NCI-H510A (cell line): Measurements from ENCODE around the gene ATP6AP2.
"Not testable (repeated sequence)": the region's sequence is repeated elsewhere in the genome, so short reads cannot be mapped to it uniquely, and the experiment has no call there.

Experiments
- DNase-seq: peaks from one replicate; lab custom pipeline; 2025; lab: John Stamatoyannopoulos, UW

The ATP6AP2 gene

DNA sequence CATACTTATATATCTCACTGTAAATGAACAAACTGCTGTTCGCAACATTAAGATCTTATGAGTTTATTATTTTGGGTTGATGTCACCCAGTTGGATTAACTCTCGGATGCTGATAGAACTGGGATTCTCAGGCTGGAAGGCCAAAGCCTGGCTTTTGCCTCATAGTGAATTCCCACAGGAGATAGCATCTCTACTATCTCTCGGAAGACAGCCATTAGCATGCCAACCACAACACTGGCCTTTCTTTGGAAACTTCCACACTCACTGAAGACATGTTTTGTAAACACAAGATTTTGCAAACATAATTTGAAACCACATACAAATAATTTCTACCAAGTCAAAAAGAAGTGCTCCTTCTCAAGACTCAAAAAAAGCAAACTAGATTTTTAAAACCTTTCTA is 4.5 kb upstream of the ATP6AP2 start:
- no peak for DNase-seq

DNA sequence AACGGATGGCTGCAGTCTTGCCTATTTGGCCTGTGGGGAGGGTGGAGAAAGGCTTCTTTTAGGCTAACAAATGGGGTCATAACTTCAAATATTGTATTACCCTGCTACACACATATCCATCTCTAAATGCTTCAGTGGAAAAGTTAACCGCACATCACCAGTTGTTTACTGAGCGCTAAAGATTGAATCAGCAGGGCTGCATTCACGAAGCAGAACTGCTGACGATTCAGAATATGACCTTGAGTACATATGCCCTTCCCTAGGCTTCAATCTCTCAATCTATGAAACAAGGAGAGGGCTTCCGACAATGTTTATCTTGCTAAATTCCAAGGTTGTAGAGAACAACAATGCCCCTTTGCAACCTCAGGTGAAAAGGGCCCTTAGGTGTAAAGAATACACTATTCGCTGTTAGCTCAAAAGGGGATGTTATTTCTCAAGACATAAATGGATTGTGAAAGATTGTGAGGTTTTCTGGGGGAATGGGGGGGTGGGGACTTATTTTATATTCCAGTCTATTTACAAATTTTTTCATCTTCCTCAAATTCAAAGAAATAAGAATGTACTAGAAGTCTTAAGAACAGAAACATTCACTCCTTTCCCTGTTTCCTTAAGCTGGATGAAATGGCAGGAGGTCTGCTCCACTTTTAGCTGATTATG is 2.6 kb upstream of the ATP6AP2 start:
- no peak for DNase-seq

DNA sequence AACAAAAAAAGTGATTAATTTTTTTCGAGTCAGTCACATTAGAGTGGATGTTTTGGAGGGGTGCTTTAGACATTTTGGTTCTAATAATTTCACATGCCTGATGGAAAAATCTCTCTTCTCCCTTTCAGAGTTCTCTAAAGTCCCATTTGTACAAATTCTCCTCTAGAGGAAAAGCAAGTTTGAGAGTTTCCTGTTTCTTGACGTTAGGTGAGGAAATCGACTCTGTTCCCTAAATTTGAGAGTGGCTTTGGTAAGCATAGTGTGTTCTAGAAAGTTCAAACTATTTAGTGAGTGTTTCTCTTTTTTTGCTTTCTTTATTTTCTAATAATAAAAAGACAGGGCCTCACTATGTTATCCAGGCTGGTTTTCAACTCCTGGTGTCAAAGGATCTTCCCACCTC is 1.6 kb upstream of the ATP6AP2 start:
- no peak for DNase-seq

DNA sequence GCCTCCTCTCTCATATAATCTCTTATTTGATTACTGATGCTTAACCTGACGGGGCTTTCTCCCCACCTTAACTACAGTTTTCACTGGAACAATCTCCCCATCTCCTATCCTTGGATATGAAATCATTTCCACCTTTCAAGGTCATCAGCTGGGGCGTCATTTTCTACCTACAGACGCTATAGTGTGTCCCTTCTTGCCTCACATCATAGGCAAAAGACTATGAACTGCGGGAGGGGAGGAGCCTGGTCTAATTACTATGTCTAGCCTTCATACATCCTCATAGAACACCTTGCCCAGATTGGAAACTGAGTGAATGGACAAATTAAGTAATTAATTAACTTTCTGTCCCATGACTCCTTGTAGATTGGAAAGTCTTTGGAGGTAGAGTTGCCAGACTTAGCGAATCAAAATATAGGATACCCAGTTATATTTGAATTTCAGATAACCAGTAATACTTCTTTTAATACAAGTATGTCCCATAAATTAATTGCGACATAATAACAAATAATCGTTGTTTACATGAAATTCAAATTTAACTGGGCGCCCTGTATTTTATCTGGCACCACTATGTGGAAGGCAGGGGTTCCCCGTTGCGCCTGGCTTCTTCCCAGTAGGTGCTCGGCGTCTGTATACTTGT is 752 bp upstream of the ATP6AP2 start:
- DNase-seq, result no peak

DNA sequence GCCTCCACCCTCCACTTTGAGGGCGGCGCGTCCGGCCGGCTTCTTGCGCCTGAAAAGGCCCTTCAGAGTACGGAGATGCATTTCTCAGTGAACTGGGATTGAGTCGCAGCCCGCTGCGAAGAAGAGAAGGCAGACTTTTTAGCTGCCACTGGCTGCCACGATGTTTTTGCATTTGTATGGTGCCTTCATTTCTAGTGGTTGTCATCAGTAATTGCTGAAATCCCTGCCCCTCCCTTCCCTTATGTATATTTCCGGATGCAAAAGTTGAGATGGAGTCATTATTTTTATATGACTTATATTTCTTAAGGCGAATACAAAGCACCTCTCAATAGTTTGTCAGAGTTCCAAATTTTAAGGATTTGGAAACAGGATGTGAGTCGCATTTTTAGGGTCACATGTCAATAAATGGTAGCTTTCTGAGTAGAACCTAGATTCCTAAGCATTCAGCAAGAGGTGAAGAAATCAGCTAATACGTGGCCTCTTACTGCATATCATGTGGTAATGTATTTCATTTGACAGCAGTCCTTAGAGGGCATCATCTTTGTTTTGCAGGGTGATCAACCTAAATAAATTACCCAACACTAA is 658 bp downstream of the ATP6AP2 start:
- DNase-seq, result no peak

DNA sequence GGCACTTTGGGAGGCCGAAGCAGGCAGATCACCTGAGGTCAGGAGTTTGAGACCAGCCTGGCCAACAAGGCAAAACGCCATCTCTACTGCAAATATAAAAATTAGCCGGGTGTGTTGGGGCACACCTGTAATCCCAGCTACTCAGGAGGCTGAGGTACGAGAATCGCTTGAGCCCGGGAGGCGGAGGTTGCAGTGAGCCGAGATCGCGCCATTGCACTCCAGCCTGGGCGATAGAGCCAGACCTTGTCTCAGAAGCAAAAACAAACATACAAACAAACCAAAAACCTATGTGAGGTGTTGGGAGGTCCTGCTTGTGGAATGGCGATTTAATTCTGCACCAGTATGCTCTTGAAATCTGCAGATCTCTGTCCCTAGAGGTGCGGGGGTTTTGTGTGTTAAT is 1.4 kb downstream of the ATP6AP2 start:
- not testable (repeated sequence) for DNase-seq

DNA sequence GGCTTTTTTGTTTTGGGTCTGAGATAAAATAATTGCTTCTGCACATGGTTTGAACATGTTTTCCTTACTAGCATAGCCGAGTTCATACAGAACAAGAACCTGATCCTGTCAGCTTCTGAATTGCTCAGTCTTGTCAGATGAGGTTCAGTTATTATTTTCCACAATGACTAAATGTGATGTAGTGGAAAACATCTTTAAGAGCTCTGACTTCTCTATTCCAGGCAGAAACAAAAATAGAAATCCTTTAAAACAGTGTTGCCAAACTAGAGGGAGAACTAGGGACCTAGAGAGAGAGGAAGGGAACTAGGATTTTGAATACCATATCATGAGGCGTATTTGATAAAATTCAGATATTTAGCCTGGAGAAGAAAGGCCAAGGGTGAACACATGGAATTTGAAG is 2.0 kb downstream of the ATP6AP2 start:
- no peak for DNase-seq

DNA sequence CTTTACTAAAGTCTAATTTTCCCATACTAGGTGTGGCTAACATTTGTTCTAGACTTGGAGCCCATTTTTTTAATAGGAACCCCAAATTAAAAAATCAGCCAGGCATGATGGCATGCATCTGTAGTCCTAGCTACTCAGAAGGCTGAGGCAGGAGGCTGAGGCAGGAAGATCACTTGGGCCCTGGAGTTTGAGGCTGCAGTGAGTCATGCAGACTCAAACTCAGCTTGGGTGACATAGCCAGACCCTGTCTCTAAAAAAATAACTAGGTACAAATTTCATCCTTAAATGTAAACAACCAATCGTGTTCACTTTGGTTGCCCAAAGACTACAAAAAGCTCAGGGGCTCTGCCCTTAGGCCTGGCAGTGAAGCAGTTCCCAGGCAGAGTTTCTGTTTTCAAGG is 6.9 kb downstream of the ATP6AP2 start:
- not testable (repeated sequence) for DNase-seq

DNA sequence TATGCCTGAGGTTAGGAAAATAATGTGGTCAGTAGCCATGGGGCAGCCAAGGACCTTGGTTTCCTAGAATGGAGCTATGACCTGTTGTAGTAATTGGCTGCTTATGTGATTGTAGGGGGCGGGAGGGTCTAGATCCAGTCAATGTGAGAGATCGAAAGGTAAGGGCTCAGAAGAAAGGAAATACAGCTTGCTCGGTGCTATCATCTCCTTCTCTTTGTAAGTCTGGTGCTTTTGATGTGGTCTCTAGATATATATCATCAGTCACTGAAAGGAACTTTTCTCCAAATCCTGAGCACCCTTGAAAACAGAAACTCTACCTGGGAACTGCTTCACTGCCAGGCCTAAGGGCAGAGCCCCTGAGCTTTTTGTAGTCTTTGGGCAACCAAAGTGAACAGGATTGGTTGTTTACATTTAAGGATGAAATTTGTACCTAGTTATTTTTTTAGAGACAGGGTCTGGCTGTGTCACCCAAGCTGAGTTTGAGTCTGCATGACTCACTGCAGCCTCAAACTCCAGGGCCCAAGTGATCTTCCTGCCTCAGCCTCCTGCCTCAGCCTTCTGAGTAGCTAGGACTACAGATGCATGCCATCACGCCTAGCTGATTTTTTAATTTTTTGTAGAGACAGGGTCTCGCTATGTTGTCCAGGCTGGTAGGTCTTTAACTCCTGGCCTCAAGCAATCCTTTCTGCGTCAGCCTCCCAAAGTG is 9.0 kb downstream of the ATP6AP2 start:
- DNase-seq, result not testable (repeated sequence)

DNA sequence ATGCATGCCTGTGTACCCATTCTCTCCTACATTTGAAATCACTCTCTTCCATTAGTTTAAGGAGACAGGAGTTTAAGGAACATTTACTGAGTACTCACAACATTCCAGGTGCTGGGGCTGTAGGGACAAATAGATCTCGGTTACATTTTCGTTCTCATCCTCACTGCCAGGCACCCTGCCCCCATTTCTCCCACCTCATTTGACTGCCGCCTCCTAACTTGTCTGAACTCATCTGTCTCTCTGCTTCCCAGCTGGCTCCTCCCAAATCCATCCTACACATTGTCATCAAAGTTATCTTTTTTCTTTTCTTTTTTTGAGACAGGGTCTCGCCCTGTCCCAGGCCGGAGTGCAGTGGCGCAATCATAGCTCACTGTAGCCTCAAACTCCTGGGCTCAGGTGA is 22.7 kb downstream of the ATP6AP2 start:
- DNase-seq, result no peak

DNA sequence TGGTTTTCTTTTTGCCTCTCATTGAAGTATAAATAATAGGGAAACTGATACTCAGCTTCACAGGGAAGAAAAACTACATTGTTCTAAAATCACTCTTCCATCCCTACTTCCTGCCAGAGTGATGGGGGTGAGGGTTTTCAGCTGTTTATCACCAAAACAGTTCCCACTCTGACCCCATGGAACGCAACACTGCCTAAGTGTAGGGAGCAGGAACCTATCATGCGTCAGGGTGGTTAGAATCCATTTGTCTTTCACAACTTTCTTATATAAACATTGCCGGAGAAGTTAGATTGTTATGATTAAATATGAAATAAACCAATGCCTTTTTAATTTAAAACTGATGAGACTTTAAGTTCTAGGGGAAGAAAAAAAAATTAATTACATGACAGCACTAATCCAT is 26.6 kb downstream of the ATP6AP2 start:
- DNase-seq, result no peak

DNA sequence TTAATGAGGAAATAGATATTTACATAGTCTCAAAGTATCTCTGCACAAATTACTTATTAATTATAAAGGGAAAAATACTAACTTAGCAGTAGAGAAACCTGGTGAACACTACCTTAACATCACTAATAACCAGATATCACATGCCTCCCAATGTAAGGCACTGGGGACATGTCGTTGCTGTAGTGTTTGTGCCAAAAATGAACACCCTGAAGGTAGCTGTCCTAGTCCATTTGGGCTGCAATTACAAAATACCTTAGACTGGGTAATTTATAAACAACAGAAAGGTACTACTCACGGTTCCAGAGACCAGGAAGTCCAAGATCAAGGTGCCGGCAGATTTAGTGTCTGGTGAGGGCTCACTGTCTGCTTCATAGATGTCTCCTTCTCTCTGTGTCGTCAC is 31.7 kb downstream of the ATP6AP2 start:
- DNase-seq, result no peak

DNA sequence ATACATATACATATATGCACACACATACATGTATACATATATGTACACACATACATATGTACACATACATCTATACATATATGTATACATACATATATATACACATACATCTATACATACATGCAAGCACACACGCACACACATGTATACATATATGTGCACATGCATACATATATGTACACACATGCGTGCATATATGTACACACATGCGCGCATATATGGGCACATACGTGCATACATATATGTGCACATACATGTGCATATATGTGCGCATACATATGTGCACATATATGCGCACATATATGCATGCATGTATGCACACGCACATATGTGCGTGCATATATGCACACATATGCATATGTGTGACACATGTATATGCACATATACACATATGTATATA is 35.2 kb downstream of the ATP6AP2 start:
- DNase-seq, result no peak

DNA sequence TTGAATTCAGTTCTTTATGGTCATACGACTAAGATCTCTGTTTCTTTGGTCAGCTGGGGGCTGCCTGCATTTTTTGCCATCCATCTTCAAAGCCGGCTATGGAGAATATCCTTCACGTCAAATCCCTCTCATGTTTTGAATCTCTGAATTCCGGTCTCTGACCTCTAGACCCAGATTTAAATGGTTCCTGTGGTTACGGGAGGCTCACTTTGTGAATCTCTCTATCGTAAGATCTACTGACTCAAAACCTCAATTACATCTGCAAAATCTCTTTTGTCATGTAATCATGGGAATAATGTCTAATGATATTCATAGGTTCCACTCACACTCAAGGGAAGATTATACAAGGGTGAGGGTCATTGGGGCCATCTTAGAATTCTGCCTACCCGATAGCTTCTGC is 36.8 kb downstream of the ATP6AP2 start:
- DNase-seq, result no peak

DNA sequence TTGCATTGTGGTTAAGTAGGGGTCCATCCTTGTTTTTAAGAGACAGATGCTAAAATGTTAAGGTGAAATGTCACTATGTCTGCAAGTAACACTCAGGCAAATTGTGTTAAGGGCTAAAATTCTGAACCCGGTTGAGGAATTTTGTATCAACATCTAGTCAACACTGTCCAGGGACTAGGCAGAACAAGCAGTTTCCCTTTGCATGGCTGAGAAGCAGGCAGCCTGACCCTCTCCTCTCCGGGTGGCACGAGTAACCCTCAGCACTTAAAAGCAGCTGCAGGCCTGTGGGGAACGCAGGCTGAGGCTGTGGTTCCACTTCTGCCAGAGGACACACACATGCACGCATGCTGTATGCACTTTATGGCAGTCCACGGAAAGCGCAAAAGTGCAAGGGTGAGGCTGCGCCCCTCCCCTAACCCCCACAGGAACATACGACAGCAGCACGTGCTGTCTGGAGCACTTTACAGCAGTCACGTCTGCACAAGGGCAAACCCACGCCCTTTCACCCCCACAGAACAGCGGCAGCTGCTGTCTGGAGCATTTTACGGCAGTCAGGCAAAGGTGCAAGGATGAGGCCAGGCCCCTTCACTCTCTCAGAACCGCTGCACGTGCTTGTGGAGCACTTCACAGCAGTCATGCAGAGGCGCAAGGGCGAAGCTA is 41.8 kb downstream of the ATP6AP2 start:
- DNase-seq, result no peak

DNA sequence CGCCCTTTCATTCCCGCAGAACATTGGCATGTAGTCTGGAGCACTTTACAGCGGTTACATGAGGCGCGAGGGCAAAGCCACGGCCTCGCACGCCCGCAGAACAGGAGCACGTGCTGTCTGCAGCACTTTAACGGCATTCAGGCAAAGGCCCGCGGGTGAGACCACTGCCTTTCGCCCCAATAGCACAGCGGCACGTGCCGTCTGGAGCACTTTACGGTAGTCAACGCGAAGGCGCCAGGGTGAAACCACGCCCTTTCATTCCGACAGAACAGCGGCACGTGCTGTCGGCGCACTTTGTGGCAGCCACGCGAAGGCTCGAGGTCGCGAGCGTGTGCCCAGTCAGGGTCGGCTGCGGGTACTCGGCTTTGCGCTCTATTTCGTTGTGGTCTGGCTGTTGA is 42.4 kb downstream of the ATP6AP2 start, which contains the start of gene MPC1L:
Gene MPC1L, plus strand, starts transcription at position 290 of the 398 bp plus-strand sequence. CDS start 138 bp downstream, outside the sequence.
- no peak for DNase-seq

DNA sequence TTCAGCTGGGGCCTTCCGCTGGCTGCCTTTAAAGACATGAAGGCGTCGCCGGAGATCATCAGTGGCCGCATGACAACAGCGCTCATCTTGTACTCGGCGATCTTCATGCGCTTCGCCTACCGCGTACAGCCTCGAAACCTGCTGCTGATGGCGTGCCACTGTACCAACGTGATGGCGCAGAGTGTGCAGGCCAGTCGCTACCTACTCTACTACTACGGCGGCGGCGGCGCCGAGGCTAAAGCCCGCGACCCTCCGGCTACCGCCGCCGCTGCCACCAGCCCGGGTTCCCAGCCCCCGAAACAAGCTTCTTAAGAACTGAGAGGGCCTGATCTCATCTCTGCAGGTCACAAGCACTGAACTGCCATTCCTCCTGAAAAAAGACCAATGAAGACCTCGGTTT is 42.9 kb downstream of the ATP6AP2 start:
- no peak for DNase-seq

DNA sequence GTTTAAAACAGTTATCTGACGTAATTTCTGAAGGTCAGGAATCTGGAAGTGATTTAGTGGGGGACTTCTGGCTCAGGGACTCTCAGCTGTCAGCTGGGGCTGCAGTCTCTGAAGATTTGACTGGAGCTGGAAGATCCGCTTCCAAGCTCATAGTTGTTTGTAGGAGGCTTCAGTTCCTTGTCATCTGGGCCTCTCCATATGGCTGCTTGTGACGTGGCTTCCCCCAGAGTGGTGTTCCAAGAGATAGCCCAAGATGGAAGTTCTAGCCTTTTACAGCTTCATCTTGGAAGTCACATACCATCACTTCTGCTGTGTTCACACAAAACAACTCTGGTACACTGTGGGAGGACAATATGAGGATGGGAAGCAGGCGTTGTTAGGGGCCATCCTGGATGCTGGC is 44.5 kb downstream of the ATP6AP2 start:
- DNase-seq, result no peak

DNA sequence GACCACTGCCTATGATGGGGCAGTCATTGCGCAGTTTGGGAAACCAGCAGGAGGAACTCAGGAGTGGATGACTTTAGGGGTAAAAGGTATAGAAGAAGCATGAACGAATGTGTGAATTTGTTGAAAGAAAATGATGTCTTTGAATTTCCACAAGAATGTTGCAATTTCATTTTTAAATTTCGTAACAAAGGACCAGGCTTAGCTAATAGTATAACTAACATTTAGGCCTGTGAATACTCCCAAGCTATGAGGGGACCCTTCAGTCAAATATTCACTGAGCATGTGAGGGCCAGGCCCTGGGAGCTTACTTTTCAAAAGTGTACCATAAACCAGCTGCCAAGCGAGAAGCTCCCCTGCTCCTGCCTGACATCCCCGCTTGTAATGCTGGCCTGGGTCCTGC is 47.7 kb downstream of the ATP6AP2 start:
- DNase-seq, result no peak

DNA sequence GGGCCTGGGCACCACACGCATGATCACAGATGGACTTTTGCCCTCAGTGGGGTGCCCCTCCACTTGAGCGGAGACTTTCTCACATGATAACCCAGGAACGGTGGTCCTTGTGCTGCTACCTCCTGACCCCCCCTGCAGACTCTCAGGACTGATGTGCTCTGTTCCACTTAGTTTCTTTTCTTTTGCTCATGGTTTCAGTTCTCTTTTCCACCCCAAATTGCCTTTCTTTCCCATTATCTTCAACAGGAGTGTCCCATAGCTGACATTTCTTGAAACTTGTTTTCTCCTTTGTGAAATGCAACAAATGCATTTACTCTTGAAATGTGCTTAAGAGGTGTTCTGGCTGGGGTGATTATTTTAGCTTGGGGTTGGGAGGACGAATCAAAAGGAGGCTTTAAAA is 51.4 kb downstream of the ATP6AP2 start:
- DNase-seq, result no peak

DNA sequence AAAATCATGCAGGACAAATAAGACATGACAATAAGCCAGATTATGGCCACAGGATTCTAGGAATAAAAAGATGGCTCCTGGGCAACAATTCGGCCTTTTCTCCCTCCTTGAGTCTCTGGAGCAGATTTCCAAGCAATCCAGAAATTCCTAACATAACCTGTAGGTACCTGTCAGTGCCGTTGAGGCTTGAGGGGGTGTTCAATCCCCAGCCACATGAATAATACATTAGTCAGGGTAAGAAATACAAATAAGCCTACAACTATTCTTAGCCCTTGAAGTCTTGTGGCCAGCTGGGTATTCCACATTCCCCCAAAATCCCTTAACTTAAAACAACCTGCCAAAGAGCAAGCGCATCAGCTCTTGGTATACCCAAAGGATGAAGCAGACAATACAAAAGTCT is 56.9 kb downstream of the ATP6AP2 start:
- DNase-seq, result no peak

DNA sequence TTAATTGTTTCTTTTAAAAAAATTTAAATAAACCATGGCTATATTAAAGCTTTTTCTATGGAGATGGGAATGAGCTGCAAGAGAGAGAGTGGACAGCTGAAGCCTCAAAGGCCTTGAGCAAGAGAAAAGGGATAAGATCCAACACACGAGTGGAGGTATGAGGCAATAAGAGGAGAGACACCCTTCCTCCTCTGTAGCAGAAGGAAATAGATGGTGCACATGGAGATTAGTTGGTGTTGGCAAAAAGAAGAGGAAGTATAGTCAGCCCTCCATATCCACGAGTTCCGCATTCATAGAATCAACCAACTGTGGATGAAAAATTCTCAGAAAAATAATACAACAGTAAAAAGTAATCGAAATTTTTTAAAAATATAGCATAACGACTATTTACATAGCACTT is 63.4 kb downstream of the ATP6AP2 start:
- no peak for DNase-seq
